MM.1S (cell line): ENCODE measurements around the gene ERICH6.

Experiments
- CTCF ChIP-seq: fragments of 300-600 bp; sonication (generic); IDR thresholded peaks from 2 replicates; pipeline ENCODE4 v1.5.1; 2016; ENCODE audit warnings: antibody characterized with exemption, low read length, mixed read lengths
- EZH2 ChIP-seq: fragments of 300-600 bp; sonication (generic); optimal IDR thresholded peaks from 2 replicates; pipeline ENCODE3; 2017; ENCODE audit warnings: low read depth, mild to moderate bottlenecking, antibody characterized with exemption, low read length, mixed read lengths

GRCh38 chr3:150710097-150710496 lies 6.4 kb upstream of the ERICH6 start:
- TF ChIP-seq CTCF (no peak), EZH2 (no peak)
